Ascending aorta (tissue), 2 donors: ENCODE data around the gene COQ10A. TPM values are rescaled to one million over a fixed set of nuclear protein-coding genes. Genes with fewer than 3 reads are reported as not detected.
A peak's percentile ranks its signal among the peaks of the same experiment; 100 is the strongest.
"Not testable (repeated sequence)": the region's sequence is repeated elsewhere in the genome, so short reads cannot be mapped to it uniquely, and the experiment has no call there.

Source experiments
- DNase-seq, 2 donors: peaks; one replicate each; pipeline ENCODE4 v3.0.0-alpha.2; 2019; ENCODE audit warnings: low spot score in 2 of 2
- H3K27ac ChIP-seq, 2 donors: fragments of 200-600 bp; sonication (generic); one replicate each; pipeline ENCODE4 v1.5.1; 2016 to 2017; ENCODE audit warnings: mild to moderate bottlenecking in 1 of 2
- H3K27me3 ChIP-seq: fragments of 200-600 bp; sonication (generic); one replicate; pipeline ENCODE4 v1.5.1; 2017
- H3K36me3 ChIP-seq, 2 donors: fragments of 200-600 bp; sonication (generic); one replicate each; pipeline ENCODE4 v1.5.1; 2016
- H3K4me1 ChIP-seq, 2 donors: fragments of 200-600 bp; sonication (generic); one replicate each; pipeline ENCODE4 v1.5.1; 2016 to 2017; ENCODE audit warnings: mild to moderate bottlenecking in 1 of 2
- H3K4me3 ChIP-seq, 2 donors: fragments of 200-600 bp; sonication (generic); one replicate each; pipeline ENCODE4 v1.5.1; 2016 to 2017; ENCODE audit warnings: mild to moderate bottlenecking in 1 of 2
- H3K9me3 ChIP-seq, 2 donors: fragments of 200-600 bp; sonication (generic); one replicate each; pipeline ENCODE4 v1.5.1; 2016
- CTCF ChIP-seq, 3 experiments: fragments of 200-600 bp in 2 of 3; fragments of 450-650 bp in 1 of 3; sonication (generic) in 2 of 3; IDR thresholded peaks; one replicate each; pipeline ENCODE4 v1.5.1; 2016 to 2019; ENCODE audit warnings: antibody characterized with exemption in 3 of 3, mild to moderate bottlenecking in 1 of 3, moderate library complexity in 1 of 3
- intact Hi-C: fragments of 100-400 bp; cut with DNase I; formaldehyde crosslinking; loops from one replicate; pipeline ENCODE4 v1.15.1; 2023
- total RNA-seq: library from RNA; depleted of rRNA; stranded (reverse); fragments of >200 nt; gene quantifications from one replicate; pipeline ENCODE4 v1.1.0, GENCODE V29; 2016

The COQ10A gene
- total RNA-seq, 1 donor from 2014 or later = 4.8 TPM

GRCh38 chr12:56260380-56260779 lies 6.4 kb upstream of the COQ10A start:
- Histone ChIP-seq H3K27ac (no peak overlapping the region), H3K4me3 (no peak overlapping the region), H3K4me1 (peaks cover 3 to 19% of the 10 kb centered on the region in 2 donors), H3K9me3 (no peaks in the 10 kb centered on the region), H3K27me3 (no peaks in the 10 kb centered on the region), H3K36me3 (peaks cover 4 to 7% of the 10 kb centered on the region in 2 donors)
- no peak for DNase-seq
- intact Hi-C loops = no loop called here
- no peak for TF ChIP-seq CTCF (IDR thresholded peaks at IDR 0.05)

GRCh38 chr12:56260921-56261320 lies 5.8 kb upstream of the COQ10A start:
- Histone ChIP-seq H3K4me1 (peaks cover 3 to 19% of the 10 kb centered on the region in 2 donors), H3K27ac (no peak overlapping the region), H3K27me3 (no peaks in the 10 kb centered on the region), H3K36me3 (peaks cover 0 to 1% of the 10 kb centered on the region in 2 donors), H3K9me3 (no peaks in the 10 kb centered on the region), H3K4me3 (no peak overlapping the region)
- intact Hi-C loops = no loop called here
- TF ChIP-seq CTCF (IDR thresholded peaks at IDR 0.05) = no peak
- no peak for DNase-seq

DNA sequence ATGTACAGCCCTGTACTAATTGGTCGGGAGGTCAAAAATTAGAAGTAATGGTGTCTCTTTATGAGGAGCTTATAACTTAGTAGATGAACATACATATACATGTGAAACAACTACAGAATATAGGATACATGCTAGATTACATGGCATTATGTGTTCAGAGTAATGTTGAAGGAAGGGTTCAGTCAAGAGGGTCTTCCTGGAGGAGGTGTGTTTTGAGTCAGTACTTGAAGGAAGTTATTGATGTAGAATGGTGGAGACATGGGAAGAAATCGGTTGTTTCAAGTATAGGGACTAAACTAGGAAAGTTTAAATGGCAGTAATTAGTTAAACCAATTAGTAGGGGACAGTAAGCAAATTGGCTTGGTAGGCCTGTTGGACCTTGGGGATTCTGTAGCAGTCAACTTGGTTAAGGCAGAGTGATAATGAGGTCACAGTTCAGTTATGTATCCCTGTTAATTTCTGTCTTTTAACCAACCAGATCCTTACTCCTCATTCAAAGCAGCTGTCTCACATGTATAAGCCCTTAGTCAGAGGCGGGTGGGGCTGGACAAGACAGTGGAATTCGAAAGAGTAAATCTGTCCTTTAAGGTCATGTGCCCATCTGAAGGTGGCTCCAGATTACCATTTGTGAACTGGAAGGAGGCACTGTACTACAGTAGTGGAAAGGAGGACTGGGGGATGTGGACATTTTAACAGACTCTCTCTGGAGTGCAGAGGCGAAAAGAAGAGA lies 5.1 kb upstream of the COQ10A start:
- H3K9me3 ChIP-seq = no peaks in the 10 kb centered on the region
- intact Hi-C loops = no loop called here
- DNase-seq = no peak
- H3K4me3 ChIP-seq = no peak overlapping the region
- no peak overlapping the region for H3K27ac ChIP-seq
- no peak for TF ChIP-seq CTCF (IDR thresholded peaks at IDR 0.05)
- H3K36me3 ChIP-seq = no peaks in the 10 kb centered on the region
- H3K27me3 ChIP-seq = no peaks in the 10 kb centered on the region
- H3K4me1 ChIP-seq = peaks cover 3 to 21% of the 10 kb centered on the region in 2 donors

DNA sequence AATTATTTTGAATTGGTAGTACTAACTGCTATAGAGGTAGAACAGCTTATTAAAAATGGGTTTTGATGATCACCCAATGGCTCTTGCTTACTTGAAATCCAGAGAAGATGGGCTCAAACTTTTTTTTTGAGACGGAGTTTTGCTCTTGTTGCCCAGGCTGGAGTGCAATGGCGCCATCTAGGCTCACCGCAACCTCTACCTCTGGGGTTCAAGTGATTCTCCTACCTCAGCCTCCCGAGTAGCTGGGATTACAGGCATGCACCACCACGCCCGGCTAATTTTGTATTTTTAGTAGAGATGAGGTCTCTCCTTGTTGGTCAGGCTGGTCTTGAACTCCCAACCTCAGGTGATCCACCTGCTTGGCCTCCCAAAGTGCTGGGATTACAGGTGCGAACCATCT lies 3.8 kb upstream of the COQ10A start:
- H3K27me3 ChIP-seq, DNase-seq, H3K27ac ChIP-seq, H3K36me3 ChIP-seq, H3K4me3 ChIP-seq, H3K9me3 ChIP-seq, intact Hi-C loops: not testable (repeated sequence)
- peaks cover 0 to 19% of the 10 kb centered on the region in 2 donors for H3K4me1 ChIP-seq

DNA sequence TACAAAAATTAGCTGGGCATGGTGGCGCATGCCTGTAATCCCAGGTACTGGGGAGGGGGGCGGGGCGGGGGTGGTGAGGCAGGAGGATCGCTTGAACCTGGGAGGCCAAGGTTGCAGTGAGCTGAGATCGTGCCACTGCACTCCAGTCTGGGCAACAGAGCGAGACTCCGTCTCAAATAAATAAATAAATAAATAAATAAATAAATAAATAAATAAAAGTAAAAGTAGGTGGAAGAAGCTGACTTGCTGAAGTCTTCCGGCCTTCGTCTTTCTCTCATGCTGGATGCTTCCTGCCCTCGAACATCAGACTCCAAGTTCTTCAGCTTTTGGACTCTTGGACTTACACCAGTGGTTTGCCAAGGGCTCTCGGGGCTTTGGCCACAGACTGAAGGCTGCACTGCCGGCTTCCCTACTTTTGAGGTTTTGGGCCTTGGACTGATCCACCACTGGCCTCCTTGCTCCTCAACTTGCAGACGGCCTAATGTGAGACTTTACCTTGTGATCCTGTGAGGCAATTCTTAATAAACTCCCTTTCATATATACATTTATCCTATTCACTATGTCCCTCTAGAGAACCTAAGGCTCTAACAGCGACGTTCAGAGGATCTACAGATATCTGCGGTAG lies 562 bp upstream of the COQ10A start:
- not testable (repeated sequence) for DNase-seq
- H3K4me1 ChIP-seq = peaks cover 0 to 12% of the 10 kb centered on the region in 2 donors

DNA sequence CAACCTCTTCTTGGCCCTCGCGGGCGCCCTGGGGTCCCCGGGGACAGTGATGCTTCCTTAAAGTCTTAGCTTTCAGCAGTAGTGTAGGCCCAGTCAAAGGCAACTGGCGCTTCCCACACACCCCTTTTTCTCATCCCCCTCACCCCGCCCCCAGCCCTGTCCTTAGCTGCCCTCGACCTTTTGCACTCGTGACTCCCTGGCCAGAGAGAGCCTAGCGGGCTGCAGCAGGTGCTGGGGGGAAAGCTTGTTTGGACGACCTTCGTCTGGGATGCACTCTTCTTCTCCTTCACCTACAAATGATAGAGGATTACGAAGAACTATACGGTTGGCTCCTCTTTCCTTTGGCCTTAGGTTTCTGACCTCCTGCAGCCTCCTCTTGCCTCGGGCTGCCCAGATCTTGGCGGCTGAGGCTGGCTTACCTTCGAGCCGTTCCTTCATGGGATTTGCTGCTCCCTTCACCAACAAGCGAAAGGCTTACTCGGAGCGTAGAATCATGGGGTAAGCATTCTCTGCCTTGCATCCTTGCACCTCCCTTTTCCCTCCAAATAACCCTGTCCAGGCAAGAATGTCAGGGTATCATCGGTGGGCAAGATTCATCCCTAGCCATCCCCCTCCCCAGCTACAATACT lies 815 bp downstream of the COQ10A start:
- intact Hi-C loops = loop anchor here (1.0 to 2.0 kb wide), 2 partner anchors 9 to 33 kb away; partner anchors contain the start of genes ANKRD52 and CS
- Histone ChIP-seq H3K36me3 (peaks cover 17 to 19% of the 10 kb centered on the region in 2 donors), H3K4me1 (peaks cover 0 to 12% of the 10 kb centered on the region in 2 donors), H3K9me3 (no peaks in the 10 kb centered on the region), H3K27ac (peak overlapping the region; percentile 91 to 96), H3K27me3 (no peaks in the 10 kb centered on the region), H3K4me3 (peak overlapping the region; percentile 69 to 73)
- DNase-seq = no peak
- TF ChIP-seq CTCF (IDR thresholded peaks at IDR 0.05) = no peak

More for the DNA sequence above, 562 bp upstream of the COQ10A start:
- not testable (repeated sequence) for H3K9me3 ChIP-seq, H3K36me3 ChIP-seq, H3K27me3 ChIP-seq
- intact Hi-C loops = loop anchor here (2.0 kb wide), 1 partner anchor 35 kb away; the partner anchor contains the start of gene CS
- peak overlapping the region; percentile 91 to 96 for H3K27ac ChIP-seq
- H3K4me3 ChIP-seq = peak overlapping the region; percentile 69 to 73
